ENCODE data around the gene CYP1A2.

The CYP1A2 gene

GRCh38 chr15:74791667-74792066 is 43.0 kb downstream of the CYP1A2 start:
- H3K4me1 ChIP-seq, result peaks cover 4 to 52% (median 46%) of the 10 kb centered on the region in 4 donors
- H3K27me3 ChIP-seq, result no peaks in the 10 kb centered on the region
- H3K27ac ChIP-seq, result no peak overlapping the region
- H3K36me3 ChIP-seq, result peaks cover 0 to 8% (median 0%) of the 10 kb centered on the region in 3 donors
- H3K9me3 ChIP-seq, result no peaks in the 10 kb centered on the region
- no peak for DNase-seq
- intact Hi-C loops (cut with DNase I; ENCODE audit: low total_unique reads), result no loop called here
- no peak for TF ChIP-seq CTCF (IDR thresholded peaks at IDR 0.05)
- H3K4me3 ChIP-seq, result no peak overlapping the region

- Histone ChIP-seq H3K4me3 (no peak overlapping the region), H3K36me3 (peaks cover 0 to 8% (median 0%) of the 10 kb centered on the region in 3 donors), H3K27ac (no peak overlapping the region), H3K9me3 (no peaks in the 10 kb centered on the region), H3K4me1 (peaks cover 0 to 45% (median 39%) of the 10 kb centered on the region in 4 donors), H3K27me3 (no peaks in the 10 kb centered on the region)
- no peak for TF ChIP-seq CTCF (IDR thresholded peaks at IDR 0.05)
- DNase-seq, result no peak
- intact Hi-C loops (cut with DNase I; ENCODE audit: low total_unique reads), result no loop called here
These were observed 43.8 kb downstream of the CYP1A2 start for GRCh38 chr15:74792227-74793016.

GRCh38 chr15:74793135-74794028 is 44.7 kb downstream of the CYP1A2 start:
- intact Hi-C loops (cut with DNase I; ENCODE audit: low total_unique reads), result no loop called here
- Histone ChIP-seq H3K27ac (no peak overlapping the region), H3K36me3 (peaks cover 0 to 12% (median 1%) of the 10 kb centered on the region in 3 donors), H3K9me3 (no peaks in the 10 kb centered on the region), H3K27me3 (no peaks in the 10 kb centered on the region), H3K4me1 (peaks cover 0 to 38% (median 34%) of the 10 kb centered on the region in 4 donors), H3K4me3 (no peak overlapping the region)
- TF ChIP-seq CTCF (IDR thresholded peaks at IDR 0.05), result no peak
- no peak for DNase-seq

GRCh38 chr15:74794248-74794969 is 45.8 kb downstream of the CYP1A2 start:
- DNase-seq, result no peak
- Histone ChIP-seq H3K4me1 (peaks cover 0 to 30% (median 24%) of the 10 kb centered on the region in 4 donors), H3K27me3 (no peaks in the 10 kb centered on the region), H3K9me3 (no peaks in the 10 kb centered on the region), H3K27ac (no peak overlapping the region), H3K4me3 (no peak overlapping the region), H3K36me3 (peaks cover under 1 to 22% (median 12%) of the 10 kb centered on the region in 3 donors)
- intact Hi-C loops (cut with DNase I; ENCODE audit: low total_unique reads), result no loop called here
- TF ChIP-seq CTCF (IDR thresholded peaks at IDR 0.05), result no peak

GRCh38 chr15:74794970-74795349 is 46.3 kb downstream of the CYP1A2 start:
- intact Hi-C loops (cut with DNase I; ENCODE audit: low total_unique reads), result no loop called here
- H3K27me3 ChIP-seq, result no peaks in the 10 kb centered on the region
- peaks cover 3 to 27% (median 17%) of the 10 kb centered on the region in 3 donors for H3K36me3 ChIP-seq
- H3K27ac ChIP-seq, result no peak overlapping the region
- H3K4me3 ChIP-seq, result no peak overlapping the region
- no peaks in the 10 kb centered on the region for H3K9me3 ChIP-seq
- no peak for TF ChIP-seq CTCF (IDR thresholded peaks at IDR 0.05)
- no peak for DNase-seq
- peaks cover 0 to 29% (median 19%) of the 10 kb centered on the region in 4 donors for H3K4me1 ChIP-seq

All from tibial artery (tissue), 4 donors.